Activated T-cell treated with anti-CD3 and anti-CD28 coated beads, Interleukin-2, amount 50 U/mL, for 72 hours (primary cell): ENCODE data around the gene PTF1A. TPM values are rescaled to one million over a fixed set of nuclear protein-coding genes. Genes with fewer than 3 reads are reported as not detected.

ENCODE experiments used
- ATAC-seq, 2 donors: fragments of 150-1000 bp; cut with Tn5 transposase; replicated peaks in 1 of 2; 2 replicates each; pipeline ENCODE4 v1.10.0; 2021; ENCODE audit warnings: moderate library complexity in 2 of 2, mild to moderate bottlenecking in 1 of 2
- DNase-seq, 2 donors: peaks; one replicate each; pipeline ENCODE4 v3.0.0; 2021 to 2022; ENCODE audit warnings: mixed read lengths in 1 of 2
- H3K27ac Mint-ChIP-seq: one replicate; pipeline ENCODE4 v1.8.0; 2022; ENCODE audit warnings: mild to moderate bottlenecking, moderate library complexity, mixed read lengths
- H3K27me3 Mint-ChIP-seq: one replicate; pipeline ENCODE4 v1.8.0; 2022; ENCODE audit warnings: low read depth, mixed read lengths
- H3K36me3 Mint-ChIP-seq, 2 donors: one replicate each; pipeline ENCODE4 v1.8.0; 2022; ENCODE audit warnings: mixed read lengths in 2 of 2, mild to moderate bottlenecking in 1 of 2; ENCODE audit not compliant: insufficient read depth in 2 of 2
- H3K4me1 Mint-ChIP-seq: one replicate; pipeline ENCODE4 v1.8.0; 2022; ENCODE audit warnings: low read depth, mixed read lengths
- H3K4me3 Mint-ChIP-seq, 2 donors: one replicate each; pipeline ENCODE4 v1.8.0; 2022; ENCODE audit warnings: mild to moderate bottlenecking in 2 of 2, mixed read lengths in 2 of 2, moderate library complexity in 2 of 2
- H3K9me3 Mint-ChIP-seq, 2 donors: one replicate each; pipeline ENCODE4 v1.8.0; 2022; ENCODE audit warnings: mixed read lengths in 2 of 2
- total RNA-seq, 2 donors: library from RNA; stranded (reverse); gene quantifications; one replicate each; pipeline ENCODE4 v1.2.3, GENCODE V29; 2022

The PTF1A gene, protein sequence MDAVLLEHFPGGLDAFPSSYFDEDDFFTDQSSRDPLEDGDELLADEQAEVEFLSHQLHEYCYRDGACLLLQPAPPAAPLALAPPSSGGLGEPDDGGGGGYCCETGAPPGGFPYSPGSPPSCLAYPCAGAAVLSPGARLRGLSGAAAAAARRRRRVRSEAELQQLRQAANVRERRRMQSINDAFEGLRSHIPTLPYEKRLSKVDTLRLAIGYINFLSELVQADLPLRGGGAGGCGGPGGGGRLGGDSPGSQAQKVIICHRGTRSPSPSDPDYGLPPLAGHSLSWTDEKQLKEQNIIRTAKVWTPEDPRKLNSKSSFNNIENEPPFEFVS
- not detected for total RNA-seq

DNA sequence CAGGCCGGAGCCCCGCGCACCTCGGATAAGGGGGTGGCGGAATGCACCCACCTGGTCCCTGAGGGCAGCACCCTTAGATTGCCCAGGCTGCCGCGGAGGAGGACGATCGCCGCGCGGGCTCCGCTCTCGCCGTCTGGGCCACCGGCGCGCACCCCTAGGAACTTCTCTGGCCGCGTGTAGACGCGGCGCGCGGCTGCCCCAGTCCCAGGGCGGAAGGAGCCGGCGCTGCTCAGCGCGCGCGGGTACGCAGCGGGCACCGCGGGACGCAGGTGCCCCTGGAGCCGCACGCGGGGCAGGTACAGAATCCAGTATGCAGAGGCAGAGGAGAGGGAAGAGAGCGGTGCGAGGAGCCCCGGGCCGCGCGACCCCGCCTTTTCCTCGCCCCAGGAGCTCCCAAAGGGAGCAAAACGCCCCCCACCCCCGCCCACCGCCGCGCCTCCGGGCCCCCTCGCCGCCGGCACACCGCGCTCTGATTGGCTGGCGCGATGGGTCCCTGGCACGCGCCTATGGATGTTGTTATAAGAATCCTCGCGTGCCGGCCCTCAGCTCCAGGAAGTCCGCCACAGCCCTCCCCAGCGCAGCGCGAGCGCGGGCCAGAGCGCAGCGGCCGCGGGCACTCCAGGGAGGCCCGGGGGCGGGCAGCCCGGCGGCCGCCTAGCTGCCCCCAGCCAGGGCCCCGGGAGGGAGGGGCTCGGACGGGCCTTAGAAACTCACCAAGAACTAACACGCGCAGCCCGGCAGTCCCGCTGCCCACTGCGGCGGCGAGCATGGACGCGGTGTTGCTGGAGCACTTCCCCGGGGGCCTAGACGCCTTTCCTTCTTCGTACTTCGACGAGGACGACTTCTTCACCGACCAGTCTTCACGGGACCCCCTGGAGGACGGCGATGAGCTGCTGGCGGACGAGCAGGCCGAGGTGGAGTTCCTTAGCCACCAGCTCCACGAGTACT, at the start of gene PTF1A:
Gene PTF1A (plus strand): TSS at position 549 of the 948 bp plus-strand sequence. CDS start 219 bp downstream, at position 768.
- DNase-seq = no peak
- Mint-ChIP-seq H3K27ac (no peak within 1 kb of the TSS), H3K4me1 (peaks cover 4% of the 10 kb centered on the region), H3K4me3 (no peak within 1 kb of the TSS), H3K9me3 (no peaks in the 10 kb centered on the region), H3K27me3 (peaks cover 76% of the 10 kb centered on the region), H3K36me3 (no peaks in the 10 kb centered on the region)
- no peak for ATAC-seq

DNA sequence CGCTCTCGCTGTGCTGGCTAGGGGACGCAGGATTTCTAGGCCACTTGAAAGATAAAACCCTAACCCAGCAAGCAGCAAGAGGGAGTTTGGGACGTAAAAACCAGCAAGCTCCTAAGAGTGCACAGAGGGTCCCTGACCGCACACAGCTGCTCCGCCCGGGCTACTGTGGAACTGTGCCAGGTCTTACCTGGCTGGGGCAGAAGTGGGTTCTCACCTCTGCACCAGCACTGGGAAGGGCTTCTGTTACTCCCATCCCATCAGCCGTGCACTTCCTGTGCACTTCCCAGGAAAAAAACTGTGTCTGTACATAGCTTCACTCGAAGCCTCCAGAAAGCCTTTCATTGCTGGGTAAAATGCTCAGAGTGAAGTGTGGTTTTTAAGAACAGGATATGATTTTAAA, 45.9 kb upstream of the PTF1A start:
- no peaks in the 10 kb centered on the region for H3K9me3 Mint-ChIP-seq
- no peaks in the 10 kb centered on the region for H3K36me3 Mint-ChIP-seq
- no peak overlapping the region for H3K4me3 Mint-ChIP-seq
- H3K27me3 Mint-ChIP-seq = no peaks in the 10 kb centered on the region
- H3K4me1 Mint-ChIP-seq = no peaks in the 10 kb centered on the region
- no peak overlapping the region for H3K27ac Mint-ChIP-seq
- ATAC-seq (no peak), DNase-seq (no peak)

DNA sequence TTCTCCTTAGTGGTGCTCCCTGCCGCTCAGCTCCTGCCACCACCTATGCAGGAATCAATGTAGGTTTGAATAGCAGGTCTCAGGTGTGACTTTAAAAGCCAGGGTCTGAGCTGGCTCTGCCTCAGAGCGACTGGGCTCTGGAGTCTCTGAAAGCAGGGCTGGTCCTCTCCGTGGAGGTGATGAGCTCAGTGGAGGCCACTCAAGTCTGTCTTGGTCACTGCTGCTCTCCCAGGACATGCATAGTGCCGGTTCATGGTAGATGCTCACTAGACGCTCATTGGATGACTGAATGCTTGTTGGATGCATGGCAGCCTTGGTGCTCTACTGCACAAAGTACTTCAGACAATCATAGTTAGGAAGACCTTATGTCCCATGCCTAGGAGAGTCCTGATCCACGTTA, 45.1 kb upstream of the PTF1A start:
- no peak for ATAC-seq
- no peak for DNase-seq
- H3K27ac Mint-ChIP-seq = no peak overlapping the region
- no peaks in the 10 kb centered on the region for H3K9me3 Mint-ChIP-seq
- H3K36me3 Mint-ChIP-seq = no peaks in the 10 kb centered on the region
- no peaks in the 10 kb centered on the region for H3K4me1 Mint-ChIP-seq
- H3K4me3 Mint-ChIP-seq = no peak overlapping the region
- H3K27me3 Mint-ChIP-seq = no peaks in the 10 kb centered on the region

DNA sequence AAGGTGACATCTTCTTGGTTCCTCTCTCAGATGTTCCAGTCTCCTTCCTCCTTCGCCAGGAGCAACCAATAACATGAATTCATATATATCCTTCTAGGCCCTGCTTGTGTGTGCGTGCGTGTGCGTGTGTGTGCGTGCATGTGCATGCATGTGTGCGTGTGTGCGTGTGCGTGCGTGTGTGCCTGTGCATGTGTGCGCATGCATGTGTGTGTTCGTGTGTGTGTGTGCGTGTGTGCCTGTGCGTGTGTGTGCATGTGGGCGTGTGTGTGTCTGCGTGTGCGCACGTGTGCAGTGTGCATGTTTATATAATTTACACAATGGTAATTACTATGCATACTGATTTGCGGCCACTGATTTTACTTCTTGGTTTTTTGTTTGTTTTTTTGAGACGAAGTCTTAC, 43.9 kb upstream of the PTF1A start:
- no peak for DNase-seq
- H3K27me3 Mint-ChIP-seq = no peaks in the 10 kb centered on the region
- ATAC-seq = no peak
- H3K36me3 Mint-ChIP-seq = no peaks in the 10 kb centered on the region
- no peaks in the 10 kb centered on the region for H3K4me1 Mint-ChIP-seq
- H3K27ac Mint-ChIP-seq = no peak overlapping the region
- no peak overlapping the region for H3K4me3 Mint-ChIP-seq
- no peaks in the 10 kb centered on the region for H3K9me3 Mint-ChIP-seq

DNA sequence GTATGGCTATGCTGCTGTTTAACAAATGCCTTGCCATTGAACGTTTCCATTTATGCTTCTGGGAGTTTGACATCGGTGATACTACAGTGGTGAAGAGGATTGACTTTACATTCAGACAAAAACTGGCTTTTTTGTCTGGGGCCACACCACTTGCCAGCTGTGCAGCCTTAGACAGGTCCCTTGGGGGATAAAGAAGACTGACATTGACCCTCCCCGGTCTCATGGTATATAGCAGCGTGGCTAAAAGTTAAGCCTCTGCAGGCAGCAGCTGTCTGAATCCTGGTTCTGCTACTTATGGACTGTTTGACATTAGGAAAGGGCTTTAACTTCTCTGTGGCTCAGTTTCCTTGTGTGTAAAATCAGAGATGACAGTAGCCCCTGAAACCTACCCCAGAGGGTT, 42.0 kb upstream of the PTF1A start:
- H3K36me3 Mint-ChIP-seq = no peaks in the 10 kb centered on the region
- no peaks in the 10 kb centered on the region for H3K9me3 Mint-ChIP-seq
- H3K27ac Mint-ChIP-seq = no peak overlapping the region
- no peaks in the 10 kb centered on the region for H3K27me3 Mint-ChIP-seq
- DNase-seq (no peak), ATAC-seq (no peak)
- no peak overlapping the region for H3K4me3 Mint-ChIP-seq
- no peaks in the 10 kb centered on the region for H3K4me1 Mint-ChIP-seq

DNA sequence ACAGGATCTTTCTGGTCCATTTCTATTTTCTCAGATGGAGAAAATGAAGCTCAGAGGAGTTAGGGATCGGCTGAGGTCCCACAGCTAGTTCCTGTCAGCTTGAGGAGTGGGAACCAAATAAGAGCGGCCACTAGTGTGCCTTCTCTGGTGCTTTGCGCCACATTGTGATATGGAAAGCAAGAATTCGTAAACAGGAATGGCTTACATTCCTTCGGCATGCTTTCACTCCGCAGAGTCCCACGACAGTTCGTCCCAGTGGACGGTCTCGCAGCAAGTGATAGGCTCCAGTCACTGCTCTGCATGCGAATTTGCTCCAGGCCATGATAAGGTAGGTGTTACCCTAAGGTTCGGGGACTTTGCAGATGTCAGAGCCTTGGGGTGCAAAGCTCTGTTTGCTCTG, 41.5 kb upstream of the PTF1A start:
- no peak overlapping the region for H3K4me3 Mint-ChIP-seq
- H3K27ac Mint-ChIP-seq = no peak overlapping the region
- peaks cover under 1% of the 10 kb centered on the region for H3K27me3 Mint-ChIP-seq
- no peaks in the 10 kb centered on the region for H3K4me1 Mint-ChIP-seq
- ATAC-seq = no peak
- H3K36me3 Mint-ChIP-seq = no peaks in the 10 kb centered on the region
- no peaks in the 10 kb centered on the region for H3K9me3 Mint-ChIP-seq
- no peak for DNase-seq

DNA sequence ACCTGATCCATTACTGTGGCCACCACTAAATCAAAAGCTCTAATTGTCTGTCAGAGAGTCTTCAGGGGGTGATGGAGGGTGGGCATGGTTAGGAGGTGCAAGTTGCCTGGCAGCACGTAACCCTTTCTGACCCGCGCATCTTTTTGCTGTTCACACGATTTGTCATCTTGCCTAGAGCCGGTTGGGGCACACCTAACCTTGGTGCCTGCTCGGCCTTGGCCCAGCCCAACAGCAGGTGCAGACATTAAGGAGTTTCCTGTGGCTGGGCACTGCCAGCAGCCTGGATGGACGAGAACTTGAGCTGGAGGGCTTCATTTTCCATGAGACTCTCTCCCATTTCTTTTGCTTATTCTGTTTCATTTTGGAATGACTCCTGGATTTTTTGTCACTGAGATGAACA, 41.0 kb upstream of the PTF1A start:
- Mint-ChIP-seq H3K27me3 (peaks cover 5% of the 10 kb centered on the region), H3K4me1 (no peaks in the 10 kb centered on the region), H3K36me3 (no peaks in the 10 kb centered on the region), H3K4me3 (no peak overlapping the region), H3K27ac (no peak overlapping the region), H3K9me3 (no peaks in the 10 kb centered on the region)
- no peak for DNase-seq
- ATAC-seq = no peak

DNA sequence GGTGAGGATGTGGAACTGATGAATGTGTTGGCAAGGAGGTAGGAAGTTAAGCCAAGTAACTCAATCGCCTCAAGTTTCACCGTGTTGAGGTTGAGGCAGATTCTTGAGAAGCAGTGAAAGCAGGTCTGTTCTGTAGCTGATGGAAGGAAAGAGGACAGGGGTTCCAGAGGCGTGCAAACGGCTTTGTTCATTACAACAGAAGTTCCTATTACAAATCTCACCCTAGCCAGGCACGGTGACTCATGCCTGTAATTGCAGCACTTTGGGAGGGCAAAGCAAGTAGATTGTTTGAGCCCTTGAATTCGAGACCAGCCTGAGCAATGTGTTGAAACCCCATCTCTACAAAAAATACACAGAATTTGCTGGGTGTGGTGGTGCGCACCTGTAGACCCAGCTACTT, 36.9 kb upstream of the PTF1A start:
- no peak for DNase-seq
- Mint-ChIP-seq H3K27ac (no peak overlapping the region), H3K36me3 (no peaks in the 10 kb centered on the region), H3K9me3 (no peaks in the 10 kb centered on the region), H3K27me3 (peaks cover 29% of the 10 kb centered on the region), H3K4me1 (peaks cover 13% of the 10 kb centered on the region), H3K4me3 (no peak overlapping the region)
- ATAC-seq = no peak

DNA sequence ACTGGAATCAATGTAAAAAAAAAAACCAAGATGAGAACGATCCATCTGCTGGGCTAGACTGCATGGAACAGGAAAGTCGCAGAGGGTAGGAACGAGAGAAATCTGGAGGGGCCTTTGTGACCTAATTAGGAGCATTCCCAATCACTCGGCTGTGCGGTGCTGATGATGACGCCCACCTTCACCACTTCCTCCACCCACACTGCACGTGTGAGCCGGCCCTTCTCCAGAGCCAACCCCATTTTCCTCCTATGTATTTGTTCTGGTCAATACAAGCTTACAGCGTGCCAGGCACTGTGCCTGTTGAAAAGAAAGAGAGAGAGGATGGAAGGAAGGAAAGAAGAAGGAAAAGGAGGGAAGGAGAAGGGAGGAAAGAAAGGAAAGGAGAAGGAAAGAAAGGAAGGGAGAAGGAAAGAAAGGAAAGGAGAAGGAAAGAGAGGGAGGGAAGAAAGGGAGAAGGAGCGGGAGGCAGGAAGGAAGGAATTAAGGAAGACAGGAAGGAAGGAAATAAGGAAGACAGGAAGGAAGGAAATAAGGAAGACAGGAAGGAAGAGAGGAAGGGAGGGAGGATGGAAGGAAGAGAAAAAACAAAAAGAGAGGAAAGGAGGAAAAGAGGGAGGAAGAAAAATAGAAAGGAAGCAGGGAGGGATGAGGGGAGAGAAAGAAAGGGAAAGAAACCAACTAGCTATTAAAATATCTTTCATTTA, 35.5 kb upstream of the PTF1A start:
- no peak for DNase-seq
- Mint-ChIP-seq H3K27me3 (peaks cover 40% of the 10 kb centered on the region), H3K4me1 (peaks cover 13% of the 10 kb centered on the region), H3K36me3 (no peaks in the 10 kb centered on the region), H3K27ac (no peak overlapping the region), H3K9me3 (no peaks in the 10 kb centered on the region), H3K4me3 (no peak overlapping the region)
- no peak for ATAC-seq

DNA sequence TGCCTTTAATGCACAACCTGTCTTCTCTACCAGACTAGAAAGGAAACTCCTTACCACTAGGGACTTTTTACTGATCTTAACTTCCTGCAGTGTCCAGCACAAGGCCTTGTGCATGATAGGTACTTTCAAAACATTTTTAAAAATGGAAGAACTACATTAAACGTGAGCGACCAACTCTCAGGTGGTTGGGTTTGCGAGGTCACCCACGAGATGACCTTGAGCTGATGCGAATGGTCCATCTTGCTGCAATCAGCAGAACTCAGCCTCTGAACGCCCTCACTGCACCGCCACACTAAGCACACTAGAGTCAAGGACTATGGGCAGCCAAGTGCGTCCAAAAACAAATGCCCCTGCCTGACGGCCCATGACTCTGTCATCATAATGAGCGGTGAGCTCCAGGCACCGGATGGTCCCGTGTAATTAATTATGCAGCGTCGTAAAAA, 34.9 kb upstream of the PTF1A start:
- peaks cover 13% of the 10 kb centered on the region for H3K4me1 Mint-ChIP-seq
- H3K27me3 Mint-ChIP-seq = peaks cover 40% of the 10 kb centered on the region
- ATAC-seq (no peak), DNase-seq (no peak)
- H3K9me3 Mint-ChIP-seq = no peaks in the 10 kb centered on the region
- no peak overlapping the region for H3K27ac Mint-ChIP-seq
- no peak overlapping the region for H3K4me3 Mint-ChIP-seq
- H3K36me3 Mint-ChIP-seq = no peaks in the 10 kb centered on the region

DNA sequence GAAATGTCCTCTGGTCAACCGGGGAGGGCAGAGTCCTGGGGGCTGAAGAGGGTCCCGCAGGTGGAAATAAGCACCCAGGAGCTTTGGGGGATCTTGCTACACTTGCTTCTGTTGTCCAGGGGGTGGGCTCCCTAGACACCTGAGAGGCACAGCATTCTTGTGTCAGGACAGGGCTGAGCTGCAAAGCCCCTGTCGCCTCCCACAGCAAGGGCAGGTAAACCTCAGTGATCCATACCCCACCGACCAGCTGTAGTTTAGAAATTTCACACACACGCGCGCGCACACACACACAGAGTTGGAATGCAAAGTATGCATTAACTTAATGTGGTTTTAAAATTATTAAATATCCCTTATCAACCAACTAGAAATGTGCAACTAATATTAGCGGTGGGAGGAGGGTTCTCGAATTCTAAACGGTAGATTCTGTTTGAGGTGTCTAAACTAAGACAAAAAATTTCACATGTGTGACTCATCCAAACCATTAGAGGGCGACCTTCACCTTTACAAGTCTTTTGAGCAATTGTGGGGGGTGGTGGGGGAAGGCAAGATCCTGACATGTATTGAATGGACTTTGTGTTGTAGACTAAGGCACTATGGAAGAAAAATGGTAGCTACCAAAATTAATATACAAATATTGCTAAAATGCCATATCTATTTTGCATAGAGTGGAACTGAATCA, 34.3 kb upstream of the PTF1A start:
- H3K27ac Mint-ChIP-seq = no peak overlapping the region
- H3K4me3 Mint-ChIP-seq = peak overlapping the region in 1 of 2 donors; percentile 24
- peaks cover 40% of the 10 kb centered on the region for H3K27me3 Mint-ChIP-seq
- ATAC-seq = peak; percentile 35 to 49
- DNase-seq = no peak
- H3K9me3 Mint-ChIP-seq = no peaks in the 10 kb centered on the region
- H3K4me1 Mint-ChIP-seq = peaks cover 13% of the 10 kb centered on the region
- no peaks in the 10 kb centered on the region for H3K36me3 Mint-ChIP-seq

DNA sequence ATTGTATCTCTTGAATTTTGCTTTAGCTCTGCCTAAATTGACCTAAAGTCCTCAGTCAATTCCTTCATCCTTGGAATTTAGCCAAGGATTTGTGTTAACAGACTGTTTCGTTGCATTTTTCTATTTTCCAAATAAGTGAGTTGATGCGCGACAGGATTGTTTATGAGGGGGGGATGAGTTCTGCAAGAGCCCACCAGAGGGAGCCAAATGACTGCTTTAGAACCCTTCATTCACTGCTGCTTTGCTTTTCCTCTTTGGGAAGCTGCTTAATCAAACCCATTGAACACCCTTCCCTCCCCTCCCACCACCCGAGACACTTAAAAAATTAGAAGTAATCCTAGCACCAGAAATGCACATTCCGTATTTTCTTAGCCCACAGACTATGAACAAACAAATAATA, 33.7 kb upstream of the PTF1A start:
- peaks cover 40% of the 10 kb centered on the region for H3K27me3 Mint-ChIP-seq
- ATAC-seq = peak; percentile 62 to 65
- peaks cover 13% of the 10 kb centered on the region for H3K4me1 Mint-ChIP-seq
- H3K27ac Mint-ChIP-seq = no peak overlapping the region
- no peak overlapping the region for H3K4me3 Mint-ChIP-seq
- no peaks in the 10 kb centered on the region for H3K9me3 Mint-ChIP-seq
- DNase-seq = peak; percentile 32 to 48
- H3K36me3 Mint-ChIP-seq = no peaks in the 10 kb centered on the region
